Endodermal cell (in vitro differentiated cells): ENCODE results near the gene PRICKLE1. TPM values are rescaled to one million over a fixed set of nuclear protein-coding genes. Genes with fewer than 3 reads are reported as not detected.

Experiments
- DNase-seq: peaks from one replicate; pipeline ENCODE4 v3.0.0-alpha.2; 2017
- H3K27ac ChIP-seq: 2 replicates; pipeline ENCODE4 v1.5.1; 2013; ENCODE audit warnings: mild to moderate bottlenecking, low read depth, low read length, moderate library complexity
- H3K27me3 ChIP-seq: 2 replicates; pipeline ENCODE4 v1.6.1; 2013; ENCODE audit warnings: mild to moderate bottlenecking, low read length, moderate library complexity; ENCODE audit not compliant: insufficient read depth, control insufficient read depth, poor library complexity, severe bottlenecking
- H3K36me3 ChIP-seq: 2 replicates; pipeline ENCODE4 v1.7.0; 2013; ENCODE audit warnings: mild to moderate bottlenecking, low read length, moderate library complexity; ENCODE audit not compliant: control insufficient read depth, insufficient read depth
- H3K4me1 ChIP-seq: one replicate; pipeline ENCODE4 v1.7.0; 2013; ENCODE audit warnings: low read length; ENCODE audit not compliant: control insufficient read depth, insufficient read depth
- H3K4me3 ChIP-seq: 2 replicates; pipeline ENCODE4 v1.5.1; 2013; ENCODE audit warnings: mild to moderate bottlenecking, low read length, moderate library complexity
- H3K9ac ChIP-seq: 2 replicates; pipeline ENCODE4 v1.6.1; 2013; ENCODE audit warnings: mild to moderate bottlenecking, low read length, moderate library complexity; ENCODE audit not compliant: poor library complexity, severe bottlenecking; ENCODE audit errors: extremely low read depth
- H3K9me3 ChIP-seq: 2 replicates; pipeline ENCODE4 v1.6.1; 2013; ENCODE audit warnings: mild to moderate bottlenecking, low read length, moderate library complexity; ENCODE audit not compliant: control insufficient read depth
- H3K27ac Mint-ChIP-seq: 2 replicates; pipeline ENCODE4 v1.8.0; 2020; ENCODE audit warnings: mixed read lengths
- H3K27me3 Mint-ChIP-seq: 2 replicates; pipeline ENCODE4 v1.8.0; 2021; ENCODE audit warnings: mild to moderate bottlenecking, mixed read lengths; ENCODE audit not compliant: insufficient read depth
- H3K36me3 Mint-ChIP-seq: 2 replicates; pipeline ENCODE4 v1.8.0; 2020; ENCODE audit warnings: low read depth, mixed read lengths
- H3K4me1 Mint-ChIP-seq: 2 replicates; pipeline ENCODE4 v1.8.0; 2020; ENCODE audit warnings: mixed read lengths
- H3K4me3 Mint-ChIP-seq: 2 replicates; pipeline ENCODE4 v1.8.0; 2020; ENCODE audit warnings: mild to moderate bottlenecking, moderate library complexity, mixed read lengths
- H3K9me3 Mint-ChIP-seq: 2 replicates; pipeline ENCODE4 v1.8.0; 2020; ENCODE audit warnings: mild to moderate bottlenecking, mixed read lengths
- CTCF ChIP-seq: fragments of 200-600 bp; sonication (generic); conservative IDR thresholded peaks from 2 replicates; pipeline ENCODE4 v1.5.0; 2021; ENCODE audit warnings: antibody characterized with exemption, mild to moderate bottlenecking
- WGBS, 2 experiments: methylation state at CpG; one replicate each; pipeline versions ENCODE4 v1.1.5 to v1.1.7; 2013; ENCODE audit warnings: missing lambda C conversion rate in 2 of 2, mixed read lengths in 1 of 2; ENCODE audit not compliant: insufficient coverage in 1 of 2, insufficient read length in 1 of 2; 5-methylcytosine and 5-hydroxymethylcytosine counted together
- long read RNA-seq, 4 experiments: library from polyadenylated mRNA in 2 of 4; library from RNA in 1 of 4; library from capped mRNA in 1 of 4; stranded (forward) in 3 of 4; unstranded in 1 of 4; transcript quantifications; one replicate each; pipeline ENCODE4 v2.0.0, GENCODE V29; 2020 to 2021; ENCODE audit warnings: inconsistent platforms in 1 of 4
- polyA plus RNA-seq, 2 experiments: library from polyadenylated mRNA; stranded (reverse); fragments of 50-300 nt; gene quantifications; one replicate each; pipeline ENCODE4 v1.2.3, GENCODE V29; 2013
- total RNA-seq, 2 donors: library from RNA; stranded (reverse); fragmentation: NEBNext Ultra II Directional in 1 of 2; extraction: Animal tissue kit (Norgen Biotek cat#: 25700) in 1 of 2; gene quantifications; 2 replicates in 1 of 2; 3 replicates in 1 of 2; pipeline ENCODE4 v1.2.1, GENCODE V29; 2021

The PRICKLE1 gene
- 10 to 100 TPM in 1 of 2 donors, 1 to 10 TPM in 1; 8.3 to 20.6 TPM for total RNA-seq
- 7.8 TPM for polyA plus RNA-seq (2013, experiment 1 of 2)
- polyA plus RNA-seq (2013, experiment 2 of 2), result 7.0 TPM
- long read RNA-seq, experiment 1, full-length matches to known transcripts, result 3 of 9 reads
- long read RNA-seq, experiment 1, partial matches to known transcripts, result 4 of 9 reads
- long read RNA-seq, experiment 1, other reads (novel, unspliced or antisense), result 2 of 9 reads
- long read RNA-seq, experiment 2, full-length matches to known transcripts, result 12 of 18 reads
- long read RNA-seq, experiment 2, partial matches to known transcripts, result 0 of 18 reads
- long read RNA-seq, experiment 2, other reads (novel, unspliced or antisense), result 6 of 18 reads
- long read RNA-seq, experiment 3, full-length matches to known transcripts, result 29 of 47 reads
- long read RNA-seq, experiment 3, partial matches to known transcripts, result 5 of 47 reads
- long read RNA-seq, experiment 3, other reads (novel, unspliced or antisense), result 13 of 47 reads
- long read RNA-seq, experiment 4, full-length matches to known transcripts, result 1 of 2 reads
- long read RNA-seq, experiment 4, partial matches to known transcripts, result 1 of 2 reads
- long read RNA-seq, experiment 4, other reads (novel, unspliced or antisense), result 0 of 2 reads

GRCh38 chr12:42589465-42590329, at the start of gene PRICKLE1:
PRICKLE1 (minus strand) TSS chr12:42589746; CDS start chr12:42472516, 117,230 bp downstream.
- Mint-ChIP-seq H3K36me3 (no peaks in the 10 kb centered on the region), H3K4me3 (peak within 1 kb of the TSS; percentile 75), H3K27ac (no peak within 1 kb of the TSS), H3K27me3 (peaks cover 64% of the 10 kb centered on the region), H3K9me3 (no peaks in the 10 kb centered on the region), H3K4me1 (peaks cover 22% of the 10 kb centered on the region)
- 0 to 2% methylated on average over 12 to 102 of the region's 107 CpGs for WGBS, 2 experiments
- Histone ChIP-seq H3K27ac (peak within 1 kb of the TSS; percentile 13), H3K4me1 (no peaks in the 10 kb centered on the region), H3K9ac (peak within 1 kb of the TSS; percentile 46), H3K9me3 (no peaks in the 10 kb centered on the region), H3K4me3 (peak within 1 kb of the TSS; percentile 93), H3K36me3 (peaks cover 6% of the 10 kb centered on the region), H3K27me3 (peaks cover 23% of the 10 kb centered on the region)
- DNase-seq, result peak; percentile 80
- no peak for TF ChIP-seq CTCF

DNA sequence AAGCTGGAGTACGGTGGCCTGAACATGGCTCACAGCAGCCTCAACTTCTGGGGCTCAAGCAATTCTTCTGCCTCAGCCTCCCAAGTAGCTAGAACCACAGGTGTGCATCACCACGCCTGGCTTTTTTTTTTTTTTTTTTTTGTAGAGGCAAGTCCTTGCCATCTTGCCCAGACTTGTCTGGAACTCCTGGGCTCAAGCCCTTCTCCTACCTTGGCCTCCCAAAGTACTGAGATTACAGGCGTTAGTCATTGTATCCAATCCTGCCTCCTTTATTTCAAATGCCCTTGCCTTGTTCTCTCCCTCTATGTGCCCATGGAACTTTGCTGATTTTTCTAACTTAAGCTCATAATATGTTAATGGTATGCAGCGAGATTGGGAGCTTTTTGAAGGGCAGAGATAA, 49.2 kb upstream of the PRICKLE1 start:
- no peaks in the 10 kb centered on the region for H3K36me3 ChIP-seq
- peaks cover 5% of the 10 kb centered on the region for H3K4me1 Mint-ChIP-seq
- 88 to 90% methylated on average over 1 to 4 of the region's 4 CpGs for WGBS, 2 experiments
- H3K9ac ChIP-seq, result no peak overlapping the region
- H3K36me3 Mint-ChIP-seq, result no peaks in the 10 kb centered on the region
- no peak overlapping the region for H3K4me3 ChIP-seq
- DNase-seq, result no peak
- H3K4me3 Mint-ChIP-seq, result no peak overlapping the region
- TF ChIP-seq CTCF, result no peak
- peaks cover 7% of the 10 kb centered on the region for H3K9me3 ChIP-seq
- H3K27ac Mint-ChIP-seq, result no peak overlapping the region
- no peak overlapping the region for H3K27ac ChIP-seq
- H3K27me3 ChIP-seq, result no peaks in the 10 kb centered on the region
- peaks cover 2% of the 10 kb centered on the region for H3K9me3 Mint-ChIP-seq
- no peaks in the 10 kb centered on the region for H3K27me3 Mint-ChIP-seq
- H3K4me1 ChIP-seq, result no peaks in the 10 kb centered on the region

- H3K36me3 Mint-ChIP-seq, result no peaks in the 10 kb centered on the region
- H3K9ac ChIP-seq, result no peak overlapping the region
These were observed 48.5 kb upstream of the PRICKLE1 start for GRCh38 chr12:42638011-42638410.

More at GRCh38 chr12:42638011-42638410, 48.5 kb upstream of the PRICKLE1 start:
- no peaks in the 10 kb centered on the region for H3K27me3 ChIP-seq
- Mint-ChIP-seq H3K27ac (no peak overlapping the region), H3K4me3 (no peak overlapping the region), H3K4me1 (peaks cover 5% of the 10 kb centered on the region), H3K9me3 (peaks cover 2% of the 10 kb centered on the region), H3K27me3 (no peaks in the 10 kb centered on the region)
- no peak for TF ChIP-seq CTCF
- no peak overlapping the region for H3K27ac ChIP-seq
- DNase-seq, result no peak
- no peaks in the 10 kb centered on the region for H3K36me3 ChIP-seq
- H3K4me3 ChIP-seq, result peak overlapping the region; percentile 11
- H3K4me1 ChIP-seq, result no peaks in the 10 kb centered on the region
- H3K9me3 ChIP-seq, result peaks cover 7% of the 10 kb centered on the region
